GM12892 (cell line): ENCODE data around the gene LMX1B.

ENCODE experiments used
- POLR2A ChIP-seq: IDR thresholded peaks from 2 replicates; pipeline ENCODE4 v1.6.1; 2011; ENCODE audit warnings: low read depth, low read length, control low read depth
- POLR2AphosphoS5 ChIP-seq: IDR thresholded peaks from 2 replicates; pipeline ENCODE4 v1.6.1; 2011; ENCODE audit warnings: low read depth, low read length, control low read depth
- TAF1 ChIP-seq: IDR thresholded peaks from 2 replicates; pipeline ENCODE4 v1.6.1; 2011; ENCODE audit warnings: low read depth, mild to moderate bottlenecking, control low read depth, low read length, borderline replicate concordance

- no peak for TF ChIP-seq POLR2AphosphoS5
- TF ChIP-seq POLR2A = no peak
- TF ChIP-seq TAF1 = no peak
Measured at GRCh38 chr9:126607086-126607485, 6.6 kb upstream of the LMX1B start.
